Measurements from ENCODE around the gene PTPN13.
"Not testable (repeated sequence)": the region's sequence is repeated elsewhere in the genome, so short reads cannot be mapped to it uniquely, and the experiment has no call there.

The PTPN13 gene

DNA sequence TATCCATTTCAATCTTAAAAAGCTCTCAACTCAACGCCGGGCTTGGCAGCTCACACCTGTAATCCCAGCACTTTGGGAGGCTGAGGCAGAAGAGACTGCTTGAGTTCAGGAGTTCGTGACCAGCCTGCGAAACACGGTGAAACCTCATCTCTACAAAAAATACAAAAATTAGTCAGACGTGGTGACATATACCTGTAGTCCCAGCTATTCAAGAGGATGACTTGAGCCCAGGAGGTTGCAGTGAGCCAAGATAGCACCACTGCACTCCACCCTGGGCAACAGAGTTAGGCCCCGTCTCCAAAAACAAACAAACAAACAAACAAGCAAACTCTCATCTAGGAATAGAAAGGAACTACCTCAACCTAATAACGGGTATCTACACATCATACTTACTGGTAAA is 50.8 kb downstream of the PTPN13 start:
- no peak for DNase-seq (ENCODE audit: low read depth in 2 of 2)

DNA sequence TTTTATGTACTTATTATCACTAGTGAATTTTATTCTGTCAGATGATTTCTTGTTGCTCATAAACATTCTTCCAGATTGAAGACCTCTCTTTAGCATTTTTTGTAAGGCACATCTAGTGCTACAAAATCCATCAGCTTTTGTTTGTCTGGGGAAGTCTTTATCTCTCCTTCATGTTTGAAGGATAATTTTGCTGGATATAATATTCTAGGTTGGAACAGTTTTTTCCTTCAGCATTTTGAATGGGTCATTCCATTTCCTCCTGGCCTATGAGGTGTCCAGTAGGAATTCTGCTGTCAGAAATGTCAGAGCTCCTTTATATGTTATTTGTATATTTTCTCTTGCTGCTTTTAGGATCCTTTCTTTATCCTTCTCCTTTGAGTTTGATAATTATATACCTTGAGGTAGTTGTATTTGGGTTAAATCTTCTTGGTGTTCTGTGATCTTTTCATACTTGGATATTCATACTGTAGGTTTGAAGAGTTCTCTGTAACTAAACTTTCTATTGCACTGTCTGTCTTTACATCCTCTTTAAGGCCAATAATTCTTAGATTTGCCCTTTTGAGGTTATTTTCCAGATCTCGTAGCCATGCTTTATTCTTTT is 58.3 kb downstream of the PTPN13 start:
- no peak for DNase-seq (ENCODE audit: low read depth in 2 of 2)

DNA sequence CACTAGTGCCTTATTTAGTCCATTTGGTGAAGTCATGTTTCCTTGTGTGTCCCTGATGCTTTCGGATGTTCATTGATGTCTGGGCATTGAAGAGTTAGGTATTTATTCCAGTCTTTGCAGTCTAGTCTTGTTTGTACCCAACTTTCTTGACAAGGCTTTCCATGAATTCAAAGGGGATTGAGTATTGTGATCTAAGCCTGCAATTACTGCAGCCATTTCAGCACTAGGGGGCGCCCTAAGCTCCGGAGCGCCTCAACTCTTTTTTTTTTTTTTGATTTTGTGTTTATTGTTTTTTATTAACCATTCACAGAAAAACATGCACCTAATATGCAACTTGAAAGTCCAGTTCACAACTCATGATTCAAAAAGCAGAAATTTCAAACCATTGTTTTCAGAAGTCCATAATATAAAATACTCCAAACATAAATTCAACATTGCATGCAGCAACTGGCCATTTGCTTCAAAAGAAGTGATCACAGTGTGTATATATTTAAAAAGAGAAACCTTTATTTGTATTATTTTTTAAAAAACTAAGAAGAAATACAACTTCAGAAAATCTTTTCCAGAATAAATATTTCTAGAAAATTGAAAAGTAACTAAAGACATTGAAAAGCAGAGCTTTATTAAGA is 59.2 kb downstream of the PTPN13 start:
- no peak for DNase-seq (ENCODE audit: low read depth in 2 of 2)

DNA sequence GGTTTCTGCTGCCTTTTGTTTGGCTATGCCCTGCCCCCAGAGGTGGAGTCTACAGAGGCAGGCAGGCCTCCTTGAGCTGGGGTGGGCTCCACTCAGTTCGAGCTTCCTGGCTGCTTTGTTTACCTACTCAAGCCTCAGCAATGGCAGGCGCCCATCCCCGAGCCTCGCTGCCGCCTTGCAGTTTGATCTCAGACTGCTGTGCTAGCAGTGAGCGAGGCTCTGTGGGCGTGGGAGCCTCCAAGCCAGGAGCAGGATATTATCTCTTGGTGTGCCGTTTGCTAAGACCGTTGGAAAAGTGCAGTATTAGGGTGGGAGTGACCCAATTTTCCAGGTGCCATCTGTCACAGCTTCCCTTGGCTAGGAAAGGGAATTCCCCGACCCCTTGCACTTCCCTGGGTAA is 62.7 kb downstream of the PTPN13 start:
- DNase-seq (ENCODE audit: low read depth in 2 of 2) = not testable (repeated sequence)

DNA sequence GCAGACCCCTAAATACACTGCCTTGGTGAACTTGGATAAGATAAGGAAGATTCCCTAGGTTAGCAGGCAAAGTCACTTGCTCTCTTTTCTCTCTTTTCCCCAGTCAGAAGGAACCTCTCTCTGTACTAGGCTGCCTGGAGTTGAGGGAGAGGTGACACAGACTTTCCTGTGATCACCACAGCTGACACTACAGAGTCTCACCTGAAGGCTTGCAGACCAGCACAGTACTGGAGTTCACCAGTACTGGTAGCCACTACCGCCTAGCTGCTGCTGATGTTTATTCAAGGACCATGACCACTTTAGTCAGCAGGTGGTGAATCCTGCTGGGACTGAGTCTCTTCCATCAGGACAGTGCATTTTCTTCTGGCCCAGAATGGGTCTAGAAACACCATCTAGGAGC is 63.3 kb downstream of the PTPN13 start:
- no peak for DNase-seq (ENCODE audit: low read depth in 2 of 2)

DNA sequence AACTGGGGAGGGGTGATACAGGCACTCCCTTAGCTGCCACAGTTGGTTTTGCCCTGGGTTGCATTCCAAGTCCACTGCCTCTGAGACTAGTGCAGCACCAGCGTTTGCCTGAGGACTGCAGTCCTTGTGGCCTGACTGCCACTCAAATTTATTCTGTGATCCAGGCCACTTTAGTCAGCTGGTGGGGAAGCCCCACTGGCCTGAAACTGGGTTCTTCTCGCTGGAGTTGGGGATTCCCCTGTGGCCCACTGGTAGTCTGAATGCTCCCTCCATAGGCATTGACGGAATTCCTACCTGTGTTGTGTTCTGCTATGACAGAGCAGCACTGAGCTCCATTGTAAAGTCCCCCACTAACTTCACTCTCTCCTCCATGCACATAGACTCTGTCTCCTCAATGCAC is 63.8 kb downstream of the PTPN13 start:
- no peak for DNase-seq (ENCODE audit: low read depth in 2 of 2)

DNA sequence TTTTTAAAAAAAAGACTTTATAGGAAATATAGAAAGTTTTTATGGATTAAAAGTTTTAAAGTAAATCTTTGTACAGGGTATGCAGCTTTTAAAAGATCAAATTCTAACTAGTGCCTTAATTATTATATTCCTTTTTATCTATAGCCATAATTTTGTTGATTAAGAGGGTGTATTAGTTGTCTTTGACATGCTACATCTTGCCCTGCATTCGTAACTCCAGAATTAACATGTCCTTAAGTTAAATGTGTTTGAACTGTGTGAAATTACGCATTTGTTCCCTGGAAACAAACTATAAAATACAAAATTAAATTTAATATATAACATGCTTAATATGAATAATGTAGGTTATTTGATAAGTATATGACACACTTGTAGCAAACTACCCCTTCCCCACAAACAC is 66.3 kb downstream of the PTPN13 start:
- DNase-seq (ENCODE audit: low read depth in 2 of 2) = no peak

DNA sequence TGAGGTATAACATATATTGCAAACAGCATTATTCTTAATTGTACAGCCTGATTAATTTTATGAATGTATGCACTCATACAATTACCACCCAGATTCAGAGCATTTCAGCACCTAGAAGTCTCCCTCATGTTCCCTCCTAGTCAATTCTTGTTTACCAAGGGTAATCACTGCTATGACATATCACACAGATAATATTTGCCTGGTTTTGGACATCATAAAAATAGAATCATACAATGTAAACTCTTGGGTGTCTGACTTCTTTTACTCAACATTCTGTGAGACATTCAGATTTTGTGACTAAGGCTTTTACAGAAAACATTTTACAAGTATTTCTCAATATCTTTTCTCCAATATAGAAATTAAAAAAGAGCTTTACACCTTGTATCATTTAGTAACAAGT is 66.9 kb downstream of the PTPN13 start:
- no peak for DNase-seq (ENCODE audit: low read depth in 2 of 2)

DNA sequence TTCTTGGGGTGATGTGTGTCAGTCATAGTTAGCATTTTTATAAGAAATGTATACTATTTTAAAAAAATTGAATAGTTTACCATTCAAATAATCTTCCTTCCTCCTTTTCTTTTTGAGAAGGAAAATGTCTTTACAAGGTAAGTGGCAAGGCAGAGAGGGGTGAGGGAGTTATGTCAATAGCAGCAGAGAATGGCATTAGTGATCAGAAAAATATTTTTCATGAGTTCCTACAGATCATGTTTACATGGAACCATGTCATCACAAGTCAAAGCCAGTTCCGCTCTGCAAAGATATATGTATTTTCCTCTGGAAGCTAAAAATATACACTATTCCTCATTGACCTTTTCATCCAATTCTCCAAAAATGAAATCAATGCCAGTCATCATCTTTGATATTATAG is 67.3 kb downstream of the PTPN13 start:
- no peak for DNase-seq (ENCODE audit: low read depth in 2 of 2)

DNA sequence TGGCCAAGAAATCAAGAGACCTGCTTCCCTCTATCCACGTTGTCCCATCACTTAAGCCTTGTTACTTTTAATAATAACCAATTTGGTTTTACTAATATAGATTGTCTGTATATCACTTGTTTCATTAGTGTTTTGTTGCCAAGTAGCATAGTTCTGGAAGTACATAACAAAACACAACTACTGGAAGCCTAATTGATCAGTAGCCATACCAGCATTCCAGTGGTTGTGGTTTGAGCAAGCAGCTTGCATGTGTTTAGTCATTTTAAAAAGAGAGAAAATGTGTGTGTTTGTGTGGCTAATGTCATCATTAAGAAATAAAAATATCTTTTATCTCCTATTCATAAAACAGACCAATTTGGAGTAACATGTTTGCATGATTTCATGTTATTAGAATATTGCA is 70.8 kb downstream of the PTPN13 start:
- DNase-seq (ENCODE audit: low read depth in 2 of 2) = peak; percentile 69 to 72

DNA sequence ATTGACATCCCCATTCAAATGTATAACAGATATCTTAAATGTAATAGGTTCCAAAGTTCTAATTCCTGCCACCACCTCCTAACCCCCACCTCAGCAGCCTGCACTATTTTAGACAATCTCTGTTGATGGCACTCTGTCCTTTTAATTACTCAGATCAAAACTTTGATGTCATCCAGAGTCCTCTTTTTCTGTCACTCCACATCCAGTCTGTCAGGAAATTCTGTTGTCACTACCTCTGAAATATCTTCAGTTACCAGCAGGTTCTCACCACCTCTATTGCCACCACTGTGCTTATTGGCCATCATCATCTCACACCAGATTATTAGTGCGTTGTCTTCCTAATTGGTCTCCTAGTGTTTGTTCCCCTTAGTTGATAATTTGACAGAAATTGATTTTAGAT is 76.2 kb downstream of the PTPN13 start:
- no peak for DNase-seq (ENCODE audit: low read depth in 2 of 2)

DNA sequence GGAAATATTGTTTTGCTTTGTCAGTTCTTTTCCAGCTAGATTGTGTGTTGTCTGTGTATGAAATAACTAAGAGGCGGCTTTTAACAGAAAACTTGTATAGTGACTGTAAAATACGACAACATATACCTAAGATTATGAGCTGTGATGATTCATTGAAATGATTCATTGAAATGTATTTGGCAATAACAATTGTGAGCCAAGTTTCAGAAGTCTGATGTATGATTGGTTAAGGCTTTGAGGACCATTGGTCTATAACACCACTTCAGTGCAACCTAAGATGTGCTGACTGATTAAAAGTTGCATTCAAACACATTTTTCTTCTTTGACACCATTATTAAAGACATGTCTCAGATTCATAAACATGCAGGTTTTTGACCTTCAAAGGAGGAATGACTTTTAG is 76.6 kb downstream of the PTPN13 start:
- DNase-seq (ENCODE audit: low read depth in 2 of 2) = peak; percentile 50 to 61

DNA sequence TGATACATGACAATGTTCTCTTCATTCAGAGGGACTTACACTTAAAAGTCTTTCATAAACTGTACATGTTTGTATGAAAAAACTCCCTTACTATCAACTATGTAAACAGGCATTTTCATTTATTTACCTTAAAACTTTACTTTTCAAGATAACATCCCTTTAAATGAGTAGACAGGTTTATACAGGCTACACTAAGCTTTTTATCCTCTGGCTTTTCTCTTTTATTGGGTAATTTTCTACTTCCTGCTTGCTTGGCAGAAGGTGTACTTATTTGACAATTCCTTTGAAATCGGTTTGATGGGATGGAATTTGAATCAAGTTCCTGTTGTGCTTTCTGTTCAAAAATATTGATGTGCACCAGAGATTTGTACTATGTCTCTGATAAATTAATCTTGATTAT is 81.4 kb downstream of the PTPN13 start:
- DNase-seq (ENCODE audit: low read depth in 2 of 2) = no peak

DNA sequence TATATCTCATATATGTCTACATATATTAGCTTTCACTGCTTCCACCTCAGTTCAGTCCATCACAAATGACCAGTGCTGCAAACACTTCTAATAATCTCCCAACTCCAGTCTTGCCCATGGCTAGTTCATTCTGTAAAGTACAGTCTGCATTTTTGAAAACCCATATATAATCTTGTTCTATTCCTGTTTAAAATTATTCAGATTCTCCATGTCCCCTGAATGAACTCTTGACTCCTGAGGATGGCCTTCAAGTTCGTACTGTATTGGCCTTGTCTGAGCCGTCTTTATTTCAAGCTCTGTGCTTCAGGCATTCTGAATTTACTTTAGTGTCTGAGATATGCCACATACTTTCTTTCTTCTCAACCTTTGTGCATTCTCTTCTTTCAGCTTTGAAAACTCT is 84.7 kb downstream of the PTPN13 start:
- no peak for DNase-seq (ENCODE audit: low read depth in 2 of 2)

DNA sequence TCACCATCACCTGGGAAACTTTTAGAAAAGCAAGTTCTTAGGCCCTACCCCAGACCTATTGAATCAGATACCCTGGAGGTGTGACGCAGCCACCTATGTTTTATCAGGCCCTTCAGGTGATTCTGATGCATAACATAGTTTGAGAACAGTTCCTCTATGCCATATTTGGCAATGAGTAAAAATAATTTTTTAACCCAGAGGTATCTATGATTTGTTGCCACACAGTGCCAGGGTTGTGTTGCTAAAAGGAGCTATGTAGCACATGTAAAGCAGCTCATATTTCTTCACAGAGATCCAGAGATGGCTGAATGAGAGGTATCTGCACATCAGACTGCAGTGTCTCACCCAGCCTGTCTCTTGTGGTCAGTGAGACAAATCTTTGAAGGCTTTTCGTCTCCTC is 85.3 kb downstream of the PTPN13 start:
- DNase-seq (ENCODE audit: low read depth in 2 of 2) = no peak

DNA sequence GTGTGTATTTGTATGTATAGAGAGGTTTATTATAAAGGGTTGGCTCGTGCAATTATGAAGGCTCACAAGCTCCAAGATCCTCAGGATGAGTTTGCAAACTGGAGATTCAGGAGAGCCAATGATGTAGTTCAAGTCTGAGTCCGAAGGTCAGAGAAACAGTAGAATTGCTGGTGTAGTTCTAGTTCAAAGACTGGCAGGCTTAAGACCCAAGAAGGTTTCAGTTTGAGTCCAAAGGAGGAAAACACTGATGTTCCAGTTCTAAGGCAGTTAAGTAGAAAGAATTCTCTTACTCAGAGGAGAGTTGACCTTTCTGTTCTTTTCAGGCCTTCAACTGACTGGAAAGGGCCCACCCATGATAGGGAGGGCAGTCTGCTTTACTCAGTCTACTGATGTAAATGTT is 89.1 kb downstream of the PTPN13 start:
- DNase-seq (ENCODE audit: low read depth in 2 of 2) = no peak

DNA sequence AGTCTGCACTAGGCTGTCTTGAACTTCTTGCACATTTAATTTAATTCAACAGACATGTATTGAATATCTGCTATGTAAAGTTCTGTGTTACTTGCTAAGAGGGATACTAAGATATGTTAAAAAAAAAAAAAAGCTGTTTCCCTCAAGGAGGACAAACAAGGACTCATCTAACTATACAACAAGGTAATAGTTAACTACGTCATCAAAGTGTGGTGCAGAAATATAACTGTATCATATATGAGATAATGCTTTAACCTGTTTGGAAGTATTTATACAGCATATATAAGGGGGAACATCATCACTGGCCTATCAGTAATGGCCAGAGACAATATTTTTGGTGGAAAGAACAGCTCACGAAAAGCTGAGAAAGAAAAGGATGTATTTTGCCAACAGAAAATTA is 89.9 kb downstream of the PTPN13 start:
- no peak for DNase-seq (ENCODE audit: low read depth in 2 of 2)

DNA sequence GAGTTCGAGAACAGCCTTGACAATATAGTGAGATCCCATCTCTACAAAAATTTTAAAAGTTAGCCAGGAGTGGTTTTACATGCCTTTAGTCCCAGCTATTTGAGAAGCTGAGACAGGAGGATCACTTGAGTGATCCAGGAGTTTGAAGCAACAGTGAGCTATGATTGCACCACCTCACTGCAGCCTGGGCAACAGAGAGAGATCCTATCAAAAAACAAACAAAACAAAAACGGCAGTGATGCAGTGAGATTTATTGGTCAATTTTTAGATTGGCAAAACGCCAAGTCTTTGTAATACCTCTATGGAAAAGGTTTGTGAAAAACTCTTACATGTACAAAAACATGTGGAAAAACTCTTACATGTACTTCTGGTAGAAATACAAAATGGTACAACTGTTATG is 91.3 kb downstream of the PTPN13 start:
- peak in 1 of 2 experiments; percentile 11 for DNase-seq (ENCODE audit: low read depth in 2 of 2)

DNA sequence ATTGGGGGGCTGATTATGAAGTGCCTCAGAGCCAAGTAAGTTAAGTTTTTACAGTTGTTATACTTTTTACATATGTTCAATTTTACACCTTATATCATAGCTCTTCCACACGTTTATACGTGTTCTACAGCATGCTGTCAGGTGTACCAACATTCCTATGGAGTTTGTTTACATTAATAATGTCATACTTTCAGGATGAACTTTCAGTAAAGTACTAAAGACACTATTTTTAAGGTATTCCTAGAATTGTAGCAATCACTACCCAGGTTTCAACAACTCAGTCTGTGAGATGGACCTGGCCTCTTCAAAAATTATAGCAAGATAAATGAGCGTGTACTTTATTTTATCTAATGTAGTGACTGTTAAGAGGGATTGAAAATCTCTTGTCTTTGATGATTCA is 92.6 kb downstream of the PTPN13 start:
- no peak for DNase-seq (ENCODE audit: low read depth in 2 of 2)

DNA sequence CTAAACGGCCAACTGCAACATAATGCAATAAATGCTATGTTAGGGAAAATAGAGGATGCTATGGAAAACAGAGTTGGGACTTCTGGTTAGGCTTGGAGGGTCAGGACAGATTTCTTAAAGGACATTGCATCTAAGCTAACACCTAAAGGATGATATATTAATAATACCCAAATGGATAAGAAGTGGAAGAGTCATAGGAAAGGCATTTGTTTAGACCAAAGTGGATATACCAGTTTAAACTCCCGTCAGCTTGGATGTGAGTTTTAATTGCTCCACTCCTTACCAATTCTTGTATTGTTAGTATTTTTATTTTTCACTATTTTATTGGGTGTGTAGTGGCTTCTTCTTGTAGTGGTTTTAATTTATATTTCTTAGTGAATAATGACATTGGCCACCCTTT is 93.9 kb downstream of the PTPN13 start:
- DNase-seq (ENCODE audit: low read depth in 2 of 2) = no peak

DNA sequence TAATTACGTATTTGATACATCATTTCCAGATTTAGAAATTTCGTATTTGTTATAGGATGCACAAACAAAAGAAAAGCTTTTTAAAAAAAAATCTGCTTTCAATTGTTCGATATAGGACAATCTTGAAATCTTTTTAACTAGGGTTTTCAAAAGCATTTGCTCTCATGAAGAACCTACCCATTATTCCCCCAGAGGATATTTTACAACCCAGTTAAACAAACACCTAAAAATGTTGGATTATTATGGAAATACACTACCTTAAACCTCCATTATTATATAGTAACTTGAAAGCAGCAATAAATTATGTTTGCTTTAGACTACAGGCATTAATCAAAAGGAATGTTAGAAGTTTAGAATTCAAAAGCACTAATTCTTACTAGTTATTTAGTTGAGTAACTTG is 110.5 kb downstream of the PTPN13 start:
- no peak for DNase-seq (ENCODE audit: low read depth in 2 of 2)

DNA sequence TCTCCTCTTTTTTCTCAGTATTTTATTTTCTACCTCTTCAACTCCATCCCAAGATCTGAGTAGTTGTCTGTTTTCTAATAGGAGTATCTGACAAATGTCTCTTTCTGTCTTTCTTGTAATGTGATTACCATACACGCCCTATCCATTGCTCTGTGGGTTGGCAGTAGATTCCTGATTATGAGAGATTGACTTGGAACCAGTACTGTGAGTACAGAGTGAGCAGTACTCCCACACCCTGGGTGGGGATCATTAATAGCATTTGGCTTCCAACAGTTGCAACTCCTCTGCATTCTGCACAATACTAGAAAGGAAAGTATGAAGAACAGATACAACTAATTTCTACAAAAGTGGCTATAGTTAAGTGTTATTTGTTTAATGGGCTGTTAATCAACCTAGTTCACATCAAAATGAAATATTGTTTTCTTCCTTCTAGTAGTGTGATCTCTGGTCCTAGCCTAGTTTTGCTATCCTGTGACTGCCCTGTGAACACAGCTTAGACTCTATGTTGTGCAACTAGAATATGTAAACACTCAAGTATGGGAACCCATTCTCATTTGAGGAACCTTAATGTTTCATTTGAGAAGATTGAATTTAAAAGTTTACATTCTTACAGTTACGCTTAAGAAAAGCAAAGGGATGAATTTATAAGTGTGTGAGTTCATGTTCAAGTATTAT is 112.9 kb downstream of the PTPN13 start:
- no peak for DNase-seq (ENCODE audit: low read depth in 2 of 2)

DNA sequence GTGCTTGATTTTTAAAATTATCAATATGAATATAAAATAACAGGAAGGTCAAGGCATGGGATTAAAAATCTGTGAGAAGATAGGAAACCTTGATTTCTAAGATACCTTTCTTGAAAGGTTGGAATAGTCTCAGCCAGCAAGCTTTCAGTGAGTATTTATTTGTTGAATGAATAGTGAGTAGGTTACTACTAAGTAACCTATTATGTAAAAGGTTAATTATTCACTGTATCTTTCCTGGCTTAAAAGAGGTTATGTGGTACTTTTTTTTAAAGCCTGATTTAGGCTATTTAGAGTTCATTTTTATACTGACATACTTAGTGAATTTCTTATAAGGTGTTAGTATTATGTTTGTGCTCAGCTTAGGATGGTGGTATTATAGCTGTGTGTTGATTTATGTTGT is 123.5 kb downstream of the PTPN13 start:
- no peak for DNase-seq (ENCODE audit: low read depth in 2 of 2)

DNA sequence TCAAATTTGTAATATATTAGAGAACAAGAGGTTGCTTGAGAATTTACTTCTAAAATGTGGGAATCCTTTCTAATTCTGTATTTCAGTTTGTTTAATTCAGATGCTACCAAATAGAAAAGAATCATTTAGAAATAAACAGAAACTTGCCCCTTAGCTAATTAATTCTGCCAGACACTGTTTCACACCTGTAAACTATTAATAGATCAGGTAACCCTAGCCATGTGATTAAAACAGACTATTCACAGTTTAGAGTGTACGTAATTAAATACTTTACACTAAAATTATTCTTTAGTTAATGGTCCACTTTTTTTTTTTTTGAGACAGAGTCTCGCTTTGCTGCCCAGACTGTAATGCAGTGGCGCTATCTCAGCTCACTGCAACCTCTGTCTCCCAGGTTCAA is 124.0 kb downstream of the PTPN13 start:
- DNase-seq (ENCODE audit: low read depth in 2 of 2) = no peak
